H1 (cell line): ENCODE measurements around the gene NUB1. TPM values are rescaled to one million over a fixed set of nuclear protein-coding genes. Genes with fewer than 3 reads are reported as not detected.
A peak's percentile ranks its signal among the peaks of the same experiment; 100 is the strongest.

Experiments used
- CTCF ChIA-PET: fragments of 300-600 bp; sonication (Branson Sonifier 250); formaldehyde crosslinking; loops from one replicate; lab custom pipeline; 2021; ENCODE audit not compliant: partially characterized antibody; lab: Charles Lee
- POLR2A ChIA-PET: fragments of 300-600 bp; sonication (Branson Sonifier 250); formaldehyde crosslinking; loops from one replicate; lab custom pipeline; 2021; ENCODE audit warnings: inconsistent platforms; ENCODE audit not compliant: partially characterized antibody; lab: Charles Lee
- DNase-seq, 2 experiments: peaks; one replicate each; pipeline versions ENCODE4 v3.0.0 to v3.0.0-alpha.2; 2010 to 2022; ENCODE audit warnings: low spot score in 2 of 2, low read depth in 1 of 2, mixed read lengths in 1 of 2
- FAIRE-seq: peaks from 2 replicates; lab custom pipeline; 2011; peaks lifted over from hg19 to GRCh38; lab: Jason Lieb, UNC
- H2AFZ ChIP-seq: 2 replicates; pipeline ENCODE4 v1.8.1; 2012; ENCODE audit warnings: low read length, inconsistent platforms
- H2AK5ac ChIP-seq: 2 replicates; pipeline ENCODE4 v1.6.1; 2013; ENCODE audit warnings: low read depth, low read length
- H2BK120ac ChIP-seq: replicated peaks from 2 replicates; pipeline ENCODE3; 2013; ENCODE audit warnings: low read depth, low read length, inconsistent platforms
- H2BK12ac ChIP-seq: 2 replicates; pipeline ENCODE4 v1.6.1; 2013; ENCODE audit warnings: low read depth, low read length
- H2BK15ac ChIP-seq: 2 replicates; pipeline ENCODE4 v1.6.1; 2013; ENCODE audit warnings: low read length
- H2BK20ac ChIP-seq: 2 replicates; pipeline ENCODE4 v1.6.1; 2013; ENCODE audit warnings: low read length
- H2BK5ac ChIP-seq: 2 replicates; pipeline ENCODE4 v1.6.1; 2013; ENCODE audit warnings: low read depth, low read length
- H3K14ac ChIP-seq: 2 replicates; pipeline ENCODE4 v1.6.1; 2013; ENCODE audit warnings: inconsistent platforms; ENCODE audit not compliant: insufficient read length
- H3K18ac ChIP-seq: 2 replicates; pipeline ENCODE4 v1.6.1; 2013; ENCODE audit warnings: low read length; ENCODE audit errors: extremely low read depth
- H3K23ac ChIP-seq: 2 replicates; pipeline ENCODE4 v1.6.1; 2013; ENCODE audit warnings: inconsistent platforms; ENCODE audit not compliant: insufficient read length
- H3K23me2 ChIP-seq: 2 replicates; pipeline ENCODE4 v1.6.1; 2013; ENCODE audit warnings: low read depth, low read length
- H3K27ac ChIP-seq: 2 replicates; pipeline ENCODE4 v1.6.1; 2011; ENCODE audit warnings: low read depth, low read length, inconsistent platforms
- H3K27me3 ChIP-seq, 4 experiments: replicated peaks in 1 of 4; 1 replicate in 1 of 4; 2 replicates in 3 of 4; pipeline versions ENCODE4 v1.6.1 to v1.8.1; 2011 to 2013; ENCODE audit warnings: low read length in 3 of 4, mild to moderate bottlenecking in 3 of 4, inconsistent platforms in 2 of 4, mixed read lengths in 2 of 4, moderate library complexity in 1 of 4; ENCODE audit not compliant: control insufficient read depth in 3 of 4, insufficient read depth in 3 of 4; ENCODE audit errors: extremely low read depth in 1 of 4
- H3K36me3 ChIP-seq, 4 experiments: 2 replicates each; pipeline versions ENCODE4 v1.6.1 to v1.8.1; 2011 to 2013; ENCODE audit warnings: mild to moderate bottlenecking in 4 of 4, low read length in 3 of 4, moderate library complexity in 2 of 4, control low read depth in 1 of 4, inconsistent platforms in 1 of 4; ENCODE audit not compliant: insufficient read depth in 4 of 4, control insufficient read depth in 2 of 4
- H3K4ac ChIP-seq: replicated peaks from 2 replicates; pipeline ENCODE3; 2013; ENCODE audit warnings: low read length, low read depth, mixed read lengths, inconsistent platforms; ENCODE audit not compliant: insufficient read length
- H3K4me1 ChIP-seq, 4 experiments: replicated peaks in 1 of 4; 1 replicate in 1 of 4; 2 replicates in 3 of 4; pipeline versions ENCODE4 v1.6.1 to v1.8.1; 2011 to 2013; ENCODE audit warnings: low read length in 3 of 4, inconsistent platforms in 2 of 4, mixed read lengths in 1 of 4; ENCODE audit not compliant: insufficient read depth in 4 of 4, control insufficient read depth in 3 of 4
- H3K4me2 ChIP-seq, 2 experiments: 2 replicates each; pipeline versions ENCODE4 v1.6.1 to v1.8.1; 2011 to 2013; ENCODE audit warnings: low read depth in 2 of 2, low read length in 2 of 2, control low read depth in 1 of 2, inconsistent platforms in 1 of 2, mild to moderate bottlenecking in 1 of 2; ENCODE audit not compliant: insufficient read depth in 1 of 2
- H3K4me3 ChIP-seq, 4 experiments: fragments of 200-600, 300-600 bp in 1 of 4; sonication (generic), shearing (Covaris generic), sonication (Bioruptor Twin) in 1 of 4; 2 replicates each; pipeline versions ENCODE4 v1.5.1 to v1.8.1; 2011 to 2016; ENCODE audit warnings: low read length in 4 of 4, low read depth in 3 of 4, control low read depth in 2 of 4, inconsistent platforms in 2 of 4, mild to moderate bottlenecking in 2 of 4, mixed read lengths in 1 of 4, moderate library complexity in 1 of 4; ENCODE audit not compliant: insufficient read depth in 2 of 4; ENCODE audit errors: extremely low read depth in 1 of 4
- H3K56ac ChIP-seq: replicated peaks from 2 replicates; pipeline ENCODE3; 2013; ENCODE audit warnings: low read depth, mild to moderate bottlenecking, mixed read lengths, low read length, inconsistent platforms; ENCODE audit not compliant: insufficient read length
- H3K79me1 ChIP-seq: 2 replicates; pipeline ENCODE4 v1.6.1; 2013; ENCODE audit warnings: low read depth, low read length, control low read depth
- H3K79me2 ChIP-seq, 2 experiments: 2 replicates each; pipeline versions ENCODE4 v1.6.1 to v1.8.1; 2012 to 2013; ENCODE audit warnings: low read length in 2 of 2, mild to moderate bottlenecking in 2 of 2, inconsistent platforms in 1 of 2; ENCODE audit not compliant: insufficient read depth in 2 of 2, control insufficient read depth in 1 of 2
- H3K9ac ChIP-seq, 4 experiments: replicated peaks in 1 of 4; 1 replicate in 1 of 4; 2 replicates in 3 of 4; pipeline versions ENCODE4 v1.6.1 to v1.8.1; 2011 to 2013; ENCODE audit warnings: low read depth in 3 of 4, low read length in 3 of 4, control low read depth in 2 of 4, mild to moderate bottlenecking in 2 of 4, moderate library complexity in 2 of 4, inconsistent platforms in 1 of 4; ENCODE audit errors: extremely low read depth in 1 of 4
- H3K9me3 ChIP-seq, 2 experiments: 2 replicates each; pipeline versions ENCODE4 v1.6.1 to v1.8.1; 2012 to 2013; ENCODE audit warnings: mild to moderate bottlenecking in 2 of 2, moderate library complexity in 2 of 2, control low read depth in 1 of 2, inconsistent platforms in 1 of 2, low read depth in 1 of 2, low read length in 1 of 2, mixed read lengths in 1 of 2; ENCODE audit not compliant: insufficient read depth in 2 of 2
- H4K20me1 ChIP-seq, 2 experiments: replicated peaks in 1 of 2; 2 replicates each; pipeline versions ENCODE3 to v1.8.1; 2011 to 2013; ENCODE audit warnings: inconsistent platforms in 2 of 2, low read length in 2 of 2, mild to moderate bottlenecking in 1 of 2; ENCODE audit not compliant: insufficient read depth in 2 of 2, control insufficient read depth in 1 of 2
- H4K5ac ChIP-seq: 2 replicates; pipeline ENCODE4 v1.6.1; 2013; ENCODE audit warnings: low read length, low read depth, mixed read lengths, inconsistent platforms; ENCODE audit not compliant: insufficient read length
- H4K8ac ChIP-seq: 2 replicates; pipeline ENCODE4 v1.8.0; 2013; ENCODE audit warnings: mild to moderate bottlenecking, moderate library complexity, low read length, inconsistent platforms; ENCODE audit not compliant: insufficient read depth; ENCODE audit errors: extremely low read depth
- H4K91ac ChIP-seq: replicated peaks from 2 replicates; pipeline ENCODE3; 2013; ENCODE audit warnings: low read length, mixed read lengths, inconsistent platforms; ENCODE audit not compliant: insufficient read length
- GTF2F1 ChIP-seq: IDR thresholded peaks from 2 replicates; pipeline ENCODE4 v1.6.1; 2012; ENCODE audit warnings: low read depth, low read length, improper control_type of control experiment, borderline replicate concordance
- HDAC2 ChIP-seq, 2 experiments: fragments of 300-600 bp in 1 of 2; sonication (generic) in 1 of 2; IDR thresholded peaks; 2 replicates each; pipeline ENCODE4 v1.6.1; 2011 to 2012; ENCODE audit warnings: low read depth in 2 of 2, low read length in 2 of 2, mild to moderate bottlenecking in 2 of 2, moderate library complexity in 2 of 2, borderline replicate concordance in 1 of 2, inconsistent platforms in 1 of 2
- RAD21 ChIP-seq, 2 experiments: IDR thresholded peaks in 1 of 2; conservative IDR thresholded peaks in 1 of 2; 2 replicates each; pipeline ENCODE4 v1.6.1; 2011; ENCODE audit warnings: low read depth in 2 of 2, low read length in 2 of 2, improper control_type of control experiment in 1 of 2, inconsistent platforms in 1 of 2, mild to moderate bottlenecking in 1 of 2, moderate library complexity in 1 of 2
- WGBS, 2 experiments: shearing (Covaris generic) in 1 of 2; methylation state at CpG; one replicate each; pipeline versions ENCODE4 v1.1.6 to v1.1.7; 2013 to 2015; ENCODE audit warnings: low lambda C conversion rate in 2 of 2, mixed read lengths in 2 of 2, inconsistent platforms in 1 of 2, low coverage in 1 of 2, missing lambda C conversion rate in 1 of 2; ENCODE audit not compliant: insufficient replicate concordance in 2 of 2, insufficient coverage in 1 of 2, insufficient read length in 1 of 2; ENCODE audit errors: extremely low coverage in 1 of 2, missing lambda C conversion rate in 1 of 2; 5-methylcytosine and 5-hydroxymethylcytosine counted together
- polyA plus RNA-seq, 7 experiments: library from polyadenylated mRNA; depleted of rRNA in 3 of 7; stranded (reverse) in 5 of 7; unstranded in 2 of 7; fragments of >200 nt in 5 of 7; fragments of 200-250 nt in 2 of 7; gene quantifications; 1 replicate in 5 of 7; 2 replicates in 1 of 7; 4 replicates in 1 of 7; pipeline versions ENCODE4 v1.2.1 to v1.2.3, GENCODE V29; 2011 to 2013; ENCODE audit warnings: missing spikeins in 2 of 7, mixed read lengths in 2 of 7
- total RNA-seq: library from RNA; stranded (reverse); fragmentation: NEBNext Ultra II Directional; extraction: Animal tissue kit (Norgen Biotek cat#: 25700); gene quantifications from 2 replicates; pipeline ENCODE4 v1.2.1, GENCODE V29; 2021

Gene NUB1
- total and polyA plus RNA-seq, 2 of the 8 experiments (the other 6 are each of a cell fraction or from before 2014, with no cell fraction given), result 22.1 to 43.5 TPM

DNA sequence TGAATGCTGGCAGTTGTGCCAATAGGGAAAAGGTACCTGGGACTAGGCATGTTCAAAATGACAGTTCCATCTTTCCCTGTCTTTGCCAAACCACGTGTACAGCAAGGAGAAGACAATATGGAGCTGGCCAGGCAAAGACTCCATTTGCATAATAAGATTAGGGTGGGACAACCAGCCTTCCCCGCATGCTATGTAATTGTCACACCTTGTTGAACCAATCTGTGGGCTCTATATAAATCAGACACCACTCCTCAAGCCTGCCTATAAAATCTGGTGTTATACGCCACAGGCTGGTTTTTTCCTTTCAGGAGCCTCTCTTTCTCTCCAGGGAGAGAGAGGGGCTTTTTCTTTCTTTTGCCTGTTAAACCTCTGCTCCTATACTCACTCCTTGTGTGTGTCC lies 11.0 kb upstream of the NUB1 start:
- Histone ChIP-seq H3K4me1 (peaks cover 0 to 4% (median 1%) of the 10 kb centered on the region in 4 experiments; a peak in 4 of 7 replicates), H2AFZ (no peak overlapping the region), H3K27me3 (no peaks in the 10 kb centered on the region), H3K56ac (no peak overlapping the region), H3K79me2 (no peaks in the 10 kb centered on the region), H2BK120ac (no peak overlapping the region), H3K4me3 (no peak overlapping the region), H3K79me1 (no peaks in the 10 kb centered on the region), H4K20me1 (no peaks in the 10 kb centered on the region), H2BK20ac (no peak overlapping the region), H3K23me2 (no peaks in the 10 kb centered on the region), H3K27ac (no peak overlapping the region), H3K14ac (no peak overlapping the region), H3K9me3 (0 out of 4 replicates have a peak, but pooled peaks cover 0 to 3% of the 10 kb centered on the region in 2 experiments), H3K9ac (no peak overlapping the region), H3K4ac (no peak overlapping the region), H3K18ac (no peak overlapping the region), H4K8ac (no peak overlapping the region), H2BK5ac (no peak overlapping the region), H3K4me2 (no peak overlapping the region), H3K23ac (no peak overlapping the region), H4K91ac (no peak overlapping the region), H2AK5ac (no peak overlapping the region), H2BK12ac (no peak overlapping the region), H3K36me3 (no peaks in the 10 kb centered on the region), H4K5ac (no peak overlapping the region), H2BK15ac (no peak overlapping the region)
- ChIA-PET CTCF (interaction anchor here (0.6 to 2.1 kb wide), 2 partner anchors 15 to 101 kb away, joined by 3 to 5 read pairs; no protein-coding TSS in a partner anchor), POLR2A (no interaction called here)
- FAIRE-seq (no peak), DNase-seq (peak in 1 of 2 experiments; percentile 28)
- WGBS, 2 experiments, result 82% methylated on average over 3 of the region's 3 CpGs; no CpG with 5 or more reads in 1 of the 2 experiments
- no peak for TF ChIP-seq RAD21 (IDR thresholded peaks at IDR 0.05 in 1 of 2, conservative IDR thresholded peaks at IDR 0.05 in 1 of 2; ENCODE audit: low read depth in 2 of 2, low read length in 2 of 2)
- no peak for TF ChIP-seq GTF2F1
- TF ChIP-seq HDAC2 (IDR thresholded peaks at IDR 0.05; ENCODE audit: borderline replicate concordance in 1 of 2, low read depth in 2 of 2, low read length in 2 of 2), result no peak
